HG02798 (cell line): ENCODE data around the gene ZNF500.

Experiments used
- ATAC-seq: cut with Tn5 transposase; IDR thresholded peaks from one replicate; pipeline ENCODE4 v1.9.1; 2021; ENCODE audit warnings: mild to moderate bottlenecking; ENCODE audit not compliant: unreplicated experiment, poor library complexity

Gene ZNF500

DNA sequence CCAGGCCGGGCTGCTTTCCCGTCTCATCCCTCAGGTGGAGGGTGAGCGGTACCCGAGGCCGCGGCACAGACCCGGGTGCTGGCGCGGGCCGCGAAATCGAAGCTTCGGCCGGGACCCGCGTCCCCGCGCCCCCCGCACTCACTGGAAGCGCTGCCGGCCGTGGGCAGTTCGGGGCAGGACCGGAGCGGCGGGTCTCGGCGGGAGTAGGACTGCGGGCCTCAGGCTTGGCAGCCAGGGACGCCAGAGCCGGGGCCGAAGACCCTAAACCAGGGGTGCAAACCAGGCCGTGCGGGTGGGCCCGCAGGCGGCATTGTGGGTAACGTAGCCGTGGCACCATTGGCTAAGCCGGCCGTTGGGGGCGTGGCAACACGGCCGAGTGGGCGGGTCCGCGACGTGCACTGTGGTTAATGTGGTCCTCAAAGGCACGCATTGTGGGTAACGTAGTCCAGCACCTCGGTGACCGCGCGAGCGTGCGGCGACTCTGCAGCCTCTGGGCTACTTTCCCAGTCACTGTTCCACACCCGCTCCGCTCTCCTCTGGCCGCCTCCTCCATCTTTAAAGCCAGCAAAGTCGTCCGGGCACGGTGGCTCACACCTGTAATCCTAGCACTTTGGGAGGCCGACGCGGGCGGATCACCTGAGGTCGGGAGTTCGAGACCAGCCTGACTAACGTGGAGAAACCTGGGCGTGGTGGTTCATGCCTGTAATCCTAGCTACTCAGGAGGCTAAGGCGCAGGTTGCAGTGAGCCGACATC lies at the start of gene ZNF500:
ZNF500 (minus strand) TSS at position 288 of the 754 bp plus-strand sequence. CDS start 1,184 bp downstream, outside the sequence.
- peak; percentile 89 for ATAC-seq

DNA sequence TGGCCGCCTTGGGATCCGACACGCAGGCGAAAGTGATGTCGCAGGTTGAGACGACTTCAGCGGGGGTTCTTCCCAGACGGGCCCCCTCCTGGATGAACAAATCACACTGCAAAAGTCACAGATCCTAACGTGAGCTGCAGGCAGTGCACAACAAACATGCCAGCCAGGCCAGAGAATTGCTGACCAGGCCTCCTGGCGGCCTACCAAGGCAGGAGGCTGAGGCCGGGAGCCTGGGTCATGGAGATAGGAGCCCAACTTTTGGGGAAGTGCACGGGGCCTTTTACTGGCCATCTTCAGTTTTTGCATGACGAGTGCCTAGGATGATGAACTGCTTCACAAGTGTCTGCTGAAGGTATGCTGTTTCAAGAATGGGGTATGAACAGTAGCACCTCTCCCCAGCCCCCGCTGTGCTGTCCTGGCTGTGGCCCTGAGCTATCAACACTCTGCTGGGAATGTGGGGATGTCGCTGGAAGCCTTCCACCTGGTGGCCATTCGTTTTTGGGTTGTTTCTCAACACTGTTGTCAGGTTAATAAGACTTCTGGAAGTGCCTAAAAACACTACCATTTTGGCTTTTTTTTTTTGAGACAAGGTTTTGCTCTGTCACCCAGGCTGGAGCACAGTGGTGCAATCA lies 47.7 kb upstream of the ZNF500 start:
- ATAC-seq: no peak

DNA sequence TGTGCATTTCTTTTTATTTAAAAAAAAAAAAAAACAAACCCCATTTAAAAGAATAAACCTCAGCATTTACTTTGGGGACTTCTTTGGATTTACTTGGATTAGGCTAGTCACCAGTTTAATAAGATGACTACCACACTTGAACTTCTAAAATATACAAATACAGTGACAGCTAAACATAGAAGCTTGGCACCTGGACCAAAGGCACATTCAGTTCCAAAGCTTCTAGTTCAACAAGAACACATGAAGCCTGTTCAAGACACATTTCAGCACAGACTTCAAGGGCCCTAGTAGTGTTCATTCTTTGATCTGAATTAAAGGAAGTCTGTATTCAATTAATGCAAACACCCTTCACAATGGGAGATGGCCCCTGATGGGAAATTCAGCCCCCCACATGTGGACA lies 47.1 kb upstream of the ZNF500 start:
- no peak for ATAC-seq

DNA sequence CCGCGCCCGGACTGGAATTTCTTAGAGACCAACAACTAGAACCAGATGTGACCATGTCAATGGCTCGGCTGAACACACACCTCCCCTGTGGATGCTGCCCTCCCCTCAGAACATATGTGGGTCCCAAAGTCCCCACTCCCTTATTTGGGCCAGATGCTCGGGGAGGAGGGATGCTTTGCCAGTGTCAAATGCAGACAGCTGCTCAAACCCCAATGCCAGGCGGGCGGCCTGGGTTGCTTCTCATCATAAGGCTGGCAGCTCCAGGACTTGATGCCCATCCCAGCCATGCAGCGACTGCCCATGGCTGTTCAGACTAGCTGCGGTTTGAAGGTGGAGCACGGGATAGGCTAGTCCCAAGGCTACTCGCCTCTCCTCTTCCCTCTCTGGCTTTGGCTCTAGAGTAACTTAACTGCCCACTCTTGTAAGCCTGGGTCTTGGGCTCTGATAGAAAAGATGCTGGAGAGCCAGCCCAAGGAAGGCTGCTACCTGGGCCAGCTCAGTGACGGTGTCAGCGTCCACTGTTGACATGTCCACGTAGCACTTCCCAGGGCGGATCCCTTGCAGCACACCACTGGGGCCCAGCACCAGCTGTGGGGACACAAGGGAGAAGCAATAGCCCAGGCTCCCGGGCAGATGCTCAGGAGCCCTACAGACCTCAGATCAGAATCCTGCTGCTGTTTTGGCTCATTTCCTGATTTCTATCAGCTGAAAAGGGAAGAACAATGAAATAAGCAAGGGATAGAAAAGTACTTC lies 46.5 kb upstream of the ZNF500 start:
- no peak for ATAC-seq

DNA sequence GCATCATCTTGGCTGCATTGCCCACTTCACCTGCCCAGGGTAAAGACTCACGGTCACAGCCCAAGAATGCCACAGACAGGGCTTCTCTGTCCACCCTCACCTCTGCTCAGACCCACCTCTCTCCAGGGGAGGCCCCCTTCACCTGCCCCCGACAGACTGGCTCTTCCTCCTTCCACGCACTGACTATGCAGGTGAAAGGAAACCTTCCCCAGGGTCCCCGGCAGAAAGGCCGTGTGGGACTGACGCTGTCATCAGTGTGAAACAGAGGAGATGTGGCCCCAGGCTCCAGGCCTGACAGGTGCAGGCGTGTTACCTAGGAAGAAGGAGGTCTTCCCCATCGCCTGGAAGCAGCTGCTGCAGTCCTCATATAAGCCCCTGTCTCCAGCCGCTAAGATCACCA lies 44.8 kb upstream of the ZNF500 start:
- ATAC-seq: no peak

DNA sequence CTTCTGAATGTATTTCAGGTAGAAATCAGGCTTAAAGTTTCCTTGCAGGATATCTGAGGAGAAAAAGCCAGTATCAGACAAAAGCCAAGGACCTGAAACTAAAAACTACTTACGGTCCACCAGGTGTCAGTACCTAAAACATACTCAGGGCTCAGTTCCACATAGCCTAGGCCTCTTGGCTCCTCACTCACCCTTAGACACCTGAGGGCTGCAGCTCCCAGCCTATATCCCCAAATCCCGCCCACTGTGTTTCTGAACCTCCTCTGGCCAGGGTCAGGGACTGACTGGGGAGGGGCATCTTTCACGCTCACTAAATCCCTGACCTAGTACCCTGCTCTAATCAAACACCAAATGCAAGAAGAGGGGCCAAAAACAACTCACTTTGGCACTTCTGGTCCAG lies 44.3 kb upstream of the ZNF500 start:
- ATAC-seq: no peak

DNA sequence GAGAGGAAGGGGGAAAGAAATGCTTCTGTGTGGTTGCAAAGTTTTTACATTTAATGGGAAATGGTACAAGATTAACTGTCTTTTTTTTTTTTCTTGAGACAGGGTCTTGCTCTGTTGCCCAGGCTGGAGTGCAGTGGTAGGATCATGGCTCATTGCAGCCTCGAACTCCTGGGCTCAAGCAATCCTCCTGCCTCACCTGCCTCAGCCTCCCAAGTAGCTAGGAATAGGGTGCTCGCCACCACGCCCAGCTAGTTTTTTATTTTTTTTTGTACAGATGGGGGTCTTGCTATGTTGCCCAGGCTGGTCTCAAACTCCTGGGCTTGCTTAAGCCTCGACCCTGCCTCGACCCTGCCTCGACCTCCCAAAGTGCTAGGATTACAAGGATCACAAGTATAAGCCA lies 39.3 kb upstream of the ZNF500 start:
- no peak for ATAC-seq

DNA sequence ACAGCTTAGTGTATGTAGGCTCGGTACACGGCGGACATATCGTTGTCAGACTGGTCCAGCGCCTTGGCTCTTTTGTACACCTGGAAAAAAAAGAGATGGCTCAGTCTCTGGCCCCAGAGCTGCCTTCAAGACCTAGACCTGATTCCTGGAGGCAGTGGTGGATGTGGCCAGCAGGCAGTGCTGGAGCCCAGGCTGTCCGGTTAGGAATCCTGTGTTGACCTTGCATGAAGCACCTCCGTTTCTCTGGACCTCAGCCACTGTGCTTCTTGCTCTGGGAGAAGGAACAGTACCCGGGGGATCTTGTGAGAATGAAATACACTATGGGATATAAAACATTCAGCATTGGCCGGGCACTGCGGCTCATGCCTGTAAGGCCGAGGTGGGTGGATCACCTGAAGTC lies 38.3 kb upstream of the ZNF500 start:
- ATAC-seq: no peak

DNA sequence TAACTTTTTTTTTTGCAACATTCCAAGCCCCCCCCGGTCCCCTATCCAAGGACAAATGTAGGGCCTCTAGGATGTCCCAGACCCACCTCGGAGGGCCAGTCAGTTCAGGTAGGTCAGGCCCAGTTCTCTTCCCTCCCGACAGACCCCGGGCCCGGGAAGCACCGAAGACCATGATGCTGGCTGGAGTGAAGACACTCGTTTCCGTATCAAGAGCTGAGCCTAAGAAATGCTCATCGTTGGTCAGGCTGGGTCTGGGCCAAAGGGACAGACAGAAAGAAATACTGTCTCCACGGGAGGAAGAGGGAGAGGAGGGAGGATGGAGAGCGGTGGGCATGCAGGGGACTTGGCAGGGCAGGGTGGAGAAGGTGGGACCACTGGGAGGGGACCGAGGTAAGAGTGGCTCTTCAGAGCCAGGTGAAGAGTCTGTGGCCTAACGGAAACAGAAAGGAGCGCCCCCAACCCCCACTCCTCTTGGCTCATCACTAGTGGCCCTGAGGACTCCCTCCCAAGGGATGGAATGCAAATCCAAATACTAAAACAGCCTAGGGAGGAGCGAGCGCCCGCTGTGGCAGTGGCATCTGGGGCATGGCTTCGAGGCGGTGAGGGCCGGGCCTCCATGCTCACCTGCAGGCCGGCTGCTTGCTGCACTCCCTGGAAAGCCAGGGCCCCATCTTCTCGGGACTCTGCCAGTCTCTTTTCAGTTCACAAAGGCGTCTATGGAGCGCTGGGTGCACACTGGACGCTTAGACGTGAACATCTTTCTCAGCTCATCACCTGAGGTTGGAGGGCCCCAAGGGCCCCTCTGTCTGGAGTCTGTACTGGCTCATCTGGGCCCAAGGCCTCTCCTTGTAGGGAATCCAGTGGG lies 37.2 kb upstream of the ZNF500 start:
- ATAC-seq: no peak

DNA sequence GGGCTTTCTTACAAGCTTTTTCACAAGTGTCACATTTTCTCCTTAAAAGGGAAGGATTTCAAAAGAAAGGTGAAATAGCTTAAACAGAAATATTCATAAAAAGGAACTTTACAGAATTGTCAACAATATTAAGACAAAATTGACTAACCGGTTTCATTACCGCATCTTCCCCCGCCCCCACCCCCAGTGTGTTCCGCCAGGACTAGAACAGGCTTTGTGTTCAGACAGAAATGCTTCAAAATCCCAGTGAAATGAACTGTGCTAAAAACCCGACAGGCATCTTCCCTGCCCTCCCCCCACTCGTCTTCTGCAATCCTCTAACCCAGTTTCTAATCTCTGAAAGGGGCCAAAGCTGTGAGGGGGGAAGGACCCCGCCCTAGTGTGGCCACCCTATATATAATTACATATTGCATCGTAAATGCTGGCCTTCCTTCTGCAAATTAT lies 36.5 kb upstream of the ZNF500 start:
- ATAC-seq: no peak

DNA sequence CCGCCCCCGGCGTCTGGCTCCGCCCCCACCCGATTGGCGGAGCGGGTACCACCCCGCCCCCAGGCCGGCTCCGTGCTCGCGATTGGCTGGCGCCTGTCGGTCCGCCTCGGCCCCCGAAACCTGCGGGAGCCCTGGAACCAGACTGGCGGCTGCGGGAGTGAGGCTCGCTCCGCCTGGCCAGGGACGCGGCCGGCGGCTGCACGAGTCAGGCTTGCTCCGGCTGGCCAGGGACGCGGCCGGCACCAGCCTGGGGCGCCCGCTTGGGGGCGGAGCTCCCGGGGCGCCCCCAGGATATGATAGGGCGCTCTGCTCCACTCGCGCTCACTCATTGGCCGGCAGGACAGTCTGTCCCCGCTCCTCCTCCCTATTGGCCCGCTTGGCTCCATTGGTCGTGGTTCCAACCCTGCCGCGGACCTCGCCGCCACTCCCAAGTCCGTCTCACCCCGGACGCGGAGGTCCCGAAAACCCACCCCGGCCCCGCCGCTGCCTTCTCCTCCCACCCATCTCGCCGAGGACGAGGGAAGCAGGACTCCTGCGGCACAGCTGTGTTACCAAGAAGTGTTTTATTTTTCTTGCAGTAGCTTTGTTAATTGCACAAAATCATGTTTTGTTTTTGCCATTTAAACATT lies 35.8 kb upstream of the ZNF500 start:
- peak; percentile 91 for ATAC-seq

DNA sequence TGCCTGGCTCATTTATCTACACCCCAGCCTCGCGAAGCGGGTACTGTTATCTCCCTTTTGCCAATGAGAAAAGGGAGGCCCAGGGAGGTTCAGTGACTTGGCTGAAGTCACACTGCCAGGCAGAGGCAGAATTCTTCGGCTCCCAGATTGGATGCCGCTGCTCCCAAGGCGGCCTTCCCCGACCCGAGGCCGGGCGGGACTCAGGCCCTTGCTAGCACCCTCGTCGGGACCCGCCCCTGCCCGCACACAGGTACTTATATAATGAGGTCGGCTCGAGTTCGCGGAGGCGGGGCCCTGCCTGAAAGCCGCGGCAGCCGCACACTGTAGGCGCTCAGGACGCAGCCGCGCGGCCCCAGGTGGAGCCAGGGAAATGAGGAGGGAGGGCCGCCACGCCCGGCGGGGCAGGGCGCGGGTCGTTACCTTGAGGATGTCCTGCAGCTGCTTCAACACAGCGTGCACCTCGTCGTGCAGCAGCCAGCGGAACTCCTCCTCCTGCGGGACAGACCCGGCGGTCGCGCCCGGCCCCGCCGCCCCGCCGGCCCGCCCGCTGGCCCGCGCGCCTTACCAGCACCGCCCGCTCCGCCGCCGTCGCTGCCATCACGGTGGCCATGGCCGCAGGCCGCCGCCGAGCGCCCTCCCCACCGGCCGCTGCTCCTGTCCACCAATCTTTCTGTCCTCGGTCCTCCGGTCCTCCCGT lies 35.1 kb upstream of the ZNF500 start, which contains the start of gene ROGDI:
ROGDI (minus strand) TSS at position 672 of the 697 bp plus-strand sequence; CDS start at position 610, 62 bp downstream.
- peak; percentile 59 for ATAC-seq

DNA sequence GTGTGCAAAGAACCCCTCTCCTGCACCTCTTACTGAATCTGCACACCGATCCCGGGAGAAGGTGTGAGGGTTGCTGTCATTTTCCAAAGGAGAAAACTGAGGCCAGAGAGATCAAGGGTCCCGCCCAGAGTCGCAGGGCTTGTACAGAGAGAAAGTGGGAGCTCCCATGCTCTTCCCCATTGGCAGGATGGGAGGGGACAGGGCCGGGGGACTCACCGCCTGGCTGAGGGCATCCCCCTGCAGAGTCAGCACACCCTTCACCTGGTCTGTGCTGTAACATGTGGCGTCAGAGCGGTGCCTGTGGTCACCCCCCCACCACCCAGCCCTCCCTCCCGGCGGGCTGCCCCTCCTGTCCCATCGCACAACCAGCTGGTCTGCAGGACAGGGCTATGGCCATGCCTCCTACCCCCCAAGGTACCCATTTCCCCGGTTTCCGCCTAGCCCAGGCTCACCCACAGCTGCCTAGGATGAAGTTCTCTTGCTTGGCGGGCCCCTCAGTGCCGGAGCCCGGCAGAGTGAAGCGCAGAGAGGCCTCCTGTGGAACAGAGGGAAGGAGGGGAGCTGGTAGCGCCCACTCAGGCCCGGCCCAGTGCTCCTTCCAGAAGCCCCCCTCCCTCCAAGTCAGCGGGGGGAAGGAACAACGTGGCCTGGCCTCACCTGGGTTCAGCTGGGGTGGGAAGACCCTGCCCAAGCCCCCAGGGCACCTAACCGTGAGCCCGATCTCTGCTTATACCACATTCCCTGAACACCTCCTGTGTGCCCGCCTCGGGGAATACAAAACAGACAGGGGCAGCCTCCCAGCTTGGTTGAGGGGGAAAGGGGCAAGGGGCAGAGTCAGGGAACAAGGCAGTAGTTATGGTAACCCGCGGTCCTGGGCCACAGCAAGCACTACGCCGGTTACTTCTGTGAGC lies 34.3 kb upstream of the ZNF500 start:
- ATAC-seq: no peak

DNA sequence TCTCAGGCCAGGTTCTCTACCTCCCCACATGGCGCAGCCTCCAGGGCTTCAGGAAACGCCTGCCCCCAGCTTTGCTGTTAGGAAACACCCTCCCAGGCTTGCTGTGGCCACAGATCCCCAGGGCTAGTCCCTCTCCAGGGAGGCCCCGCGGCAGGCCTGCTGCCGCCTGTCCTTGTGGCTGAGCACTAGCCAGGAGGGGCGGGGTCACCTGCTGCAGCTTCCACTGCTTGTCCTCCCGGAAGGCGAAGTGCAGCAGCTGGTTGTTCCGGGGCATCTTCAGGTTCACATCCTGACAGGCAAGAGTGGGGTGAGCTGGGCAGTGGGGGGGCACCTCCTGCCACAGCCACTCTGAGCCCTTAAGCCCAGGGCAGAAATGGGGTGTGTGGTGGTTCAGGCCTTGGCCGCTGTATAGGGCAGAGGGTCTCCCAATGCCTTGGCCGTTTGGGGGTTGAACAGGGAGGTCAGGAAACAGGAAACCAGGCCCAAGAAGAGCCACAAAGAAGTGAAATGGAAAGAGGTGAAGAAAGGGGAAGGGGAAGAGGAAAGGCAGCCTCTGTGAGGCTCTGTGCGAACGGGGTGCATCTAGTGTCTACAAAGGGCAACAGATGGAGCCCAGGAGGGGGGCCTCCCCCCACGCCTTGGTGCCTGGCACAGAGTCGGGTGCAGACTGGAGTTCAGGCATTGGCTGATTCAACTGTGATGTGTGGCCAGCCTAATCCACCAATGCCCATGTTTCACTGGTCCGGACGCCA lies 33.5 kb upstream of the ZNF500 start:
- no peak for ATAC-seq

DNA sequence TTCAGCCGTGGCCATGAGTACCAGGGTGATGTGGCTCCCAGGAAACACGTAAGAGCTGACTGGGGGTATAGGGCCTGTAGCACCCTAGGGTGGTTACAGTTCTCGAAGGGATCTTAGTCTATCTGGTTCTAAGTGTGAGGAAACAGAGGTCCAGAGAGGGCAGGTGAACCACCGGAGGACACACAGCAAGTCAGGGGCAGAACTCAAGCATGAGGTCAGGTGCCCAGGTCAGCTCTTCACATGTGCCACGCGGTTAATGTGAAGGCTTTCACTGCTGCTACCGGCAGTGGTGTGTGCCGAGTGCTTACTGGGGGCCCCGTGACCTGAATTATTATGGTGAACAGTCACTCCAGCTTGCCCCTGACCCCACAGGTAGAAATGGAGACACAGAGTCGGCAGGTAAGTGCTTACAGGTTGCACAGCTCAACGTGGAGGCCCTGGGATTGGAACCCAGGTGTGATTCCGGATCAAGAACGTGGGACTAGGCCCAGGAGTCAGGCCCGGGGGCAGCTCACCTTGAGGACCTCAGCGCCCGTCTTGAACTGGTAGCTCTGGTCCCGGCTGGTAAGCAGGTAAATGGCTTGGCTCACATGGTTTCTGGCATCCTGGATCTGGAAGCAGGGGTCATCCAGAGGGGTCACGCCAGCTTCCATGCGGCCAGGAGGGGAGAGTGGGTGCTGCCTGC lies 32.4 kb upstream of the ZNF500 start:
- ATAC-seq: no peak

DNA sequence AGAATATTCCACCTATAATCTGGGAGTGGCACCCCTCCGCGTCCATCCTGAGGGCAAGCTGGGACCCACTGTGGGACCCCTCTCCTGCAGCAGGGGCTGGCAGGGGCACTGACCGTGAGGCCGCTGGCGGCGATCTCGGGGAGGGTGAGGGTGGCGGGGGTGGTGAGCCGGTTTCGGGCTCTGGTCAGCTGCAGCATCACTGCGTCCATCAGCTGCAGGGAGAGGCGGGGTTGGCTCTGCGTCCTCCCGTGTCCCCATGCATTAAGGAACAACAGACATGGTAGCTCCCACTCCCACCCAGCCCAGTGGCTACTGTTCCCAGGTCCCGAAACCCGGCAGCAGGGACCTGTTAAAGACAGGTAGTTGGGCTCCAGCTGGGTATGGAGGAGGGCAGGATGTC lies 31.5 kb upstream of the ZNF500 start:
- no peak for ATAC-seq

DNA sequence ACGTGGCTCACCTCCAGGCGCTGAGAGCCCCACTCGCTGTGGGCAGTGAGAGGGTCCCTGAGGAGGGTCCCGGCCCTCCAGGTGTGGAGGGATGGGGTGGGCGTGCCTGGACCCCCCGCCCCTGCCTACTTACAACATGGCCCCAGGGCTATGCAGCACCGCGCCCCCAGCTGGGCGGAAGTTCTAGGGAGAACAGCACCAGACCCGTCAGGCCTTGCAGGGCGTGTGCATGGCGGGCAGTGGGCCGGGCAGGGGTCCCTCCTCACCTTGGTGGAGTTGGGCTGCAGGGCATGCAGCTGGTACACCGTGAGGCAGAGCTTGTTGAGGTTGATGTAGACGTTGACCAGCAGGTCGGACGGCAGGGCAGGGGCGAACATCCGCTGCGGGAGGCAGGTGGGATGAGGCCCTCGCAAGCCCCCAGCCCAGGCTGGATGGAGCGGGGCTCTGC lies 30.9 kb upstream of the ZNF500 start:
- no peak for ATAC-seq
